HAP-1 (cell line): ENCODE measurements around the gene CAPN10.
A peak's percentile ranks its signal among the peaks of the same experiment; 100 is the strongest.

ENCODE experiments used
- DNase-seq, 2 experiments: peaks; one replicate each; pipeline ENCODE4 v3.0.0-alpha.2; 2016 to 2020; ENCODE audit warnings: low spot score in 2 of 2
- H3K27me3 ChIP-seq: fragments of 250-450 bp; sonication (Bioruptor Pico); 2 replicates; pipeline ENCODE4 v1.5.1; 2020; ENCODE audit warnings: low read depth, mild to moderate bottlenecking, moderate library complexity
- H3K36me3 ChIP-seq: fragments of 250-450 bp; sonication (Bioruptor Pico); replicated peaks from 2 replicates; pipeline ENCODE4 v1.5.1; 2020; ENCODE audit warnings: mild to moderate bottlenecking
- H3K4me1 ChIP-seq: fragments of 250-450 bp; sonication (Bioruptor Pico); 2 replicates; pipeline ENCODE4 v1.5.1; 2020; ENCODE audit warnings: mild to moderate bottlenecking
- H3K4me3 ChIP-seq: fragments of 250-450 bp; sonication (Bioruptor Pico); 2 replicates; pipeline ENCODE4 v1.5.1; 2020; ENCODE audit warnings: mild to moderate bottlenecking, moderate library complexity
- H3K9me3 ChIP-seq: fragments of 250-450 bp; sonication (Bioruptor Pico); 2 replicates; pipeline ENCODE4 v1.5.1; 2020; ENCODE audit warnings: mild to moderate bottlenecking, moderate library complexity
- in situ Hi-C: fragments of 300-500 bp; cut with MboI; formaldehyde crosslinking; loops from 3 replicates; pipeline ENCODE4 v1.14.3; 2020; ENCODE audit warnings: low sequenced_read_pairs, inconsistent platforms, mixed read lengths

CAPN10 gene

DNA sequence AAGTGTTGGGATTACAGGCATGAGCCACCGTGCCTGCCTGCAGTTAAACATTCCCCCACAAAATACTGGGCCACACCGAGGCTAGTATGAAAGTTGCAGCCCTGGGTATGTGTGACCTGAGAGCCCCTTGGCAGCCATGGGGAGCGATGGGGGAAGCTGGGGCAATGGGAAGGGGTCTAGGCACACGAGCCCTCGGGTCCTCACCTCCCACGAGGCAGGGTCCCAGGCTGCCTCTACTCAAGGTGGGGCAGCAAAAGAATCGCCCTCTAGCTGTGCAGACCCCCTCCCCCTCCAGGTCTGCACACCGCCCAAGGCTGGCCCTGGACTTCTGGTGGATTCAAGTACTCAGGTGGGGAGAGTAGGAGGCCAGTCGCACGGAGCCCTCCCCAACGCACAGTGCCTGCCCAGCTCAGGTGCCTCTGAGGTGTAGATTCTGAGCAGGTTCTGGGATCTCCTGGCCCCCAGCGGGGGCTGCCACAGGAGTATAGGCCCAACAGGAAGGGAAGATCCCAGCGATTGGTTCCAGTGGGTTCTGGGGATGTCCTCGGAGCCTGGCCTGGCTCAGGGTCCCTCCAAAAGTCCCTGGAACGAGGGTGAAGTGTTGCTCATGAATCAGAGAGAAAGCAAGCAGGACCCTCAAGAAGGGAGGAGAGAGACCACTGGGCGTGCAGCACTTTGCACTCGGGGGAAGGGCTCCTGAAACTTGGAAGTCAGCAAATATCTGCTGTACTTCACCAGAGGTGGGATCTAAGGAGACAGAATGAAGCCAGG, 41.4 kb downstream of the CAPN10 start:
- in situ Hi-C loops = no loop called here

DNA sequence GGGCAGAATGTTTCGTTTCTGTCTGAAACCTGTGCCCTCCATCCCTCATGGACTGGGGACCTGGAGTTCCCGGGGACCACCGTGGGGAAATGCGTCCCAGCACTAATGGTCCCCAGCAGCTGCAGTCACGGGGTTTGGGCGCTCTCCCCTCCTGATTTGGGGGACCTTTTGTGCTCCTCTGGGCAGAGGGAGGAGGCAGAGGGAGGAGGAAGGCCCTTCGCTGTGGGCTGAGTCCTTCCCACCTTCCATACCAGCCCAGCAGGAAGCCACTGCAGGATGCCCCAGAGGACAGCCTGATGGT, 41.9 kb downstream of the CAPN10 start:
- Histone ChIP-seq H3K4me1 (no peaks in the 10 kb centered on the region), H3K4me3 (no peak overlapping the region), H3K36me3 (no peaks in the 10 kb centered on the region), H3K9me3 (peaks cover 4% of the 10 kb centered on the region), H3K27me3 (no peaks in the 10 kb centered on the region)
- peak in 1 of 2 experiments; percentile 2 for DNase-seq
- in situ Hi-C loops = no loop called here

More for the DNA sequence above, 41.4 kb downstream of the CAPN10 start:
- Histone ChIP-seq H3K36me3 (no peaks in the 10 kb centered on the region), H3K4me3 (no peak overlapping the region), H3K27me3 (no peaks in the 10 kb centered on the region), H3K9me3 (no peaks in the 10 kb centered on the region), H3K4me1 (no peaks in the 10 kb centered on the region)
- peak in 1 of 2 experiments; percentile 6 for DNase-seq

DNA sequence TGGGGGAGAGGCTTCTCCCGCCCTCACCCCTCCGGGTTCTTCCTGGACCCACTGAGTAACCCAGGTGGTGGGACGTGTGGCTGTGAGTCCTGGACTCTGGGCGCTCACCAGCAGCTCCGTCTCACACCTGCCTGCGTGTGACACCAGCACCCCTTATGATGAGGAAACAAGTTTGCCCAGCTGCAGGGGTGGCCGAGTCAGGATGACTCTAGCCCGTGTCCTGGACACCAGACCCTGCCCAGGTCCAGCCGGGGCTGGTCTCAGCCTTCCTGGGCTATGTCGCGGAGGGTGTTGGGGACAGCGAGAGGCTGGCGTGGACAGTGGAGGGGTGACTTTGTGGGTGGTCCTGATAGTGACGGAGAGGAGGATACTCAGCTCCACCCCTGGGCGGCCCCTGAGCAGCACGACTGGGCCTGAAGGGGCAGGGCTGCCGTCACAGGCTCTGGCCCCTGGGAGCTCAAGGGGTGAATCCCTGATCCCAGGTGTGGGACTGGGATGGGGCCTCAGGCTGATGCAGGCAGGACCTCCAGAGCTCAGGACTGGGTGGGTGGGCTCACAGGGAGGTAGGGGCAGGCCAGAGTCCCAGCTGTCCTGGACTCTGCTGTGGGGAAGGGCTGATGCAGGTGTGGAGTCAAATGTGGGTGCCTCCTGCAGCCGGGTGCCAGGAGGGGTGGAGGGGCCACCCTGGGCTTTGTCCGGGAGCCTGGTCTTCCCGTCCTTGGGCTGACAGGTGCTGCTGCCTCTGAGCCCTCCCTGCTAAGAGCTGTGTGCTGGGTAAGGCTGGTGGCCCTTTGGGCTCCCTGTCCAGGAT, 42.5 kb downstream of the CAPN10 start:
- in situ Hi-C loops = no loop called here
- Histone ChIP-seq H3K36me3 (no peaks in the 10 kb centered on the region), H3K4me1 (no peaks in the 10 kb centered on the region)

DNA sequence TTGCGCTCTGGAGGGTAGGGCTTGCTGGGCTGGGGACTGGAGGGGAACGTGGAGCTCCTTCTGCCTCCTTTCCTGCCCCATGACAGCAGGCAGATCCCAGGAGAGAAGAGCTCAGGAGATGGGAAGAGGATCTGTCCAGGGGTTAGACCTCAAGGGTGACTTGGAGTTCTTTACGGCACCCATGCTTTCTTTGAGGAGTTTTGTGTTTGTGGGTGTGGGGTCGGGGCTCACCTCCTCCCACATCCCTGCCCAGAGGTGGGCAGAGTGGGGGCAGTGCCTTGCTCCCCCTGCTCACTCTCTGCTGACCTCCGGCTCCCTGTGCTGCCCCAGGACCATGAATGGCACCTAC, 43.1 kb downstream of the CAPN10 start:
- Histone ChIP-seq H3K4me1 (no peaks in the 10 kb centered on the region), H3K27me3 (no peaks in the 10 kb centered on the region), H3K4me3 (no peak overlapping the region), H3K36me3 (no peaks in the 10 kb centered on the region), H3K9me3 (peaks cover 12% of the 10 kb centered on the region)
- no peak for DNase-seq
- in situ Hi-C loops = no loop called here

More for the DNA sequence above, 42.5 kb downstream of the CAPN10 start:
- Histone ChIP-seq H3K9me3 (peaks cover 9% of the 10 kb centered on the region), H3K27me3 (no peaks in the 10 kb centered on the region), H3K4me3 (no peak overlapping the region)
- peak in 1 of 2 experiments; percentile 6 for DNase-seq

DNA sequence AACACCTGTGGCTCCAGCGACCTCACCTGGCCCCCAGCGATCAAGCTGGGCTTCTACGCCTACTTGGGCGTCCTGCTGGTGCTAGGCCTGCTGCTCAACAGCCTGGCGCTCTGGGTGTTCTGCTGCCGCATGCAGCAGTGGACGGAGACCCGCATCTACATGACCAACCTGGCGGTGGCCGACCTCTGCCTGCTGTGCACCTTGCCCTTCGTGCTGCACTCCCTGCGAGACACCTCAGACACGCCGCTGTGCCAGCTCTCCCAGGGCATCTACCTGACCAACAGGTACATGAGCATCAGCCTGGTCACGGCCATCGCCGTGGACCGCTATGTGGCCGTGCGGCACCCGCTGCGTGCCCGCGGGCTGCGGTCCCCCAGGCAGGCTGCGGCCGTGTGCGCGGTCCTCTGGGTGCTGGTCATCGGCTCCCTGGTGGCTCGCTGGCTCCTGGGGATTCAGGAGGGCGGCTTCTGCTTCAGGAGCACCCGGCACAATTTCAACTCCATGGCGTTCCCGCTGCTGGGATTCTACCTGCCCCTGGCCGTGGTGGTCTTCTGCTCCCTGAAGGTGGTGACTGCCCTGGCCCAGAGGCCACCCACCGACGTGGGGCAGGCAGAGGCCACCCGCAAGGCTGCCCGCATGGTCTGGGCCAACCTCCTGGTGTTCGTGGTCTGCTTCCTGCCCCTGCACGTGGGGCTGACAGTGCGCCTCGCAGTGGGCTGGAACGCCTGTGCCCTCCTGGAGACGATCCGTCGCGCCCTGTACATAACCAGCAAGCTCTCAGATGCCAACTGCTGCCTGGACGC, 43.6 kb downstream of the CAPN10 start:
- peaks cover 12% of the 10 kb centered on the region for H3K9me3 ChIP-seq
- no peak for DNase-seq
- in situ Hi-C loops = no loop called here
- H3K36me3 ChIP-seq = no peaks in the 10 kb centered on the region
- no peaks in the 10 kb centered on the region for H3K4me1 ChIP-seq
- no peak overlapping the region for H3K4me3 ChIP-seq
- H3K27me3 ChIP-seq = no peaks in the 10 kb centered on the region

DNA sequence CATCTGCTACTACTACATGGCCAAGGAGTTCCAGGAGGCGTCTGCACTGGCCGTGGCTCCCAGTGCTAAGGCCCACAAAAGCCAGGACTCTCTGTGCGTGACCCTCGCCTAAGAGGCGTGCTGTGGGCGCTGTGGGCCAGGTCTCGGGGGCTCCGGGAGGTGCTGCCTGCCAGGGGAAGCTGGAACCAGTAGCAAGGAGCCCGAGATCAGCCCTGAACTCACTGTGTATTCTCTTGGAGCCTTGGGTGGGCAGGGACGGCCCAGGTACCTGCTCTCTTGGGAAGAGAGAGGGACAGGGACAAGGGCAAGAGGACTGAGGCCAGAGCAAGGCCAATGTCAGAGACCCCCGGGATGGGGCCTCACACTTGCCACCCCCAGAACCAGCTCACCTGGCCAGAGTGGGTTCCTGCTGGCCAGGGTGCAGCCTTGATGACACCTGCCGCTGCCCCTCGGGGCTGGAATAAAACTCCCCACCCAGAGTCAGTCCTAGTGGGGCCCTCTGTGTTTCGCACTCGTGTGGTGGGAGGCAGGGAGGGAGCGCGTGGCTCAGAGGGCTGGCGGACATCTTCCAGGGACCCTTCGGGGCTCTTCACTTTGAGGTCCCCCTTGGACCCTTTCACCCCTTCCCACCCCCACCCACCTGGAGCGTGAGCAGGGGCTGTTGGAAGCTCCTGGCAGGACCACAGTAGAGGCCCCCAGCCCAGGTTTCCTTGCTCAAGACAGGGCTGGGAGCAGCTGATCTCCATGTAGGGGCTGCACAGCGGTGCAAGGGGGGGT, 44.4 kb downstream of the CAPN10 start:
- Histone ChIP-seq H3K36me3 (no peaks in the 10 kb centered on the region), H3K27me3 (no peaks in the 10 kb centered on the region), H3K4me1 (no peaks in the 10 kb centered on the region), H3K4me3 (no peak overlapping the region), H3K9me3 (peaks cover 12% of the 10 kb centered on the region)
- DNase-seq = no peak
- in situ Hi-C loops = no loop called here

DNA sequence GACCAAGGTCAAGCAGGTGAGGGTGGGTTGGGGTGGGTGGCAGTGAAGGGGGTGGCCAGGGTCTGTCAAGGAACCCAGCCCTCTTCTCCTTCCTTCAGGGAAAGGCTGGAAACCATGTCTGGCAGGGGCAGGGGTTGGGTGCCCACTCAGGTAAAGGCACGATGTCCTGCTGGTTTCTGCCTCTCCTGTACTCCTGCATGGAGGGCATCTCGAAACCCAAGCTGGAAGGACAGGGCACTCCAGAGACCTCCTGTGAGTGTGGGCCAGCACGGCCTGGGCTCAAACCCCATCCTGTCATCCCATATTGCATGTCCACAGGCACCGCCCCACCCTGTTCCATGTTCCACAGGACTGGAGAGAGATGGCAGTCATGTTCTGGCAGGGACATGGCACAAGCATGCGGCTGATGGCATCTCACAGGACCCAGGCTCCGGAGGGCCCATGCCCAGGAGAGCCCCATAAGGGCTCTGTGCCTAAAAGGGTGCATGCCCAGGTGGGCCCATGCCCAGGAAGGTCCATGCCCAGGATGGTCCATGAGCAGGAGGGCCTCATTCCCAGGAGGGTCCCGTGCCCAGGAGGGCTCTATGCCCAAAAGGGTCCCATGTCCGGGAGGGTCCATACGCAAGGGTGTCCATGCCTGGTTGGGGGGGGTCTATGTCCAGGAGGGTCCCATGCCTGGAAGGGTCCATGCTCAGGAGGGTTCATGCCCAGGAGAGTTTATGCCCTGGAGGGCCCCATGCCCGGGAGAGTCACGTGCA, 45.2 kb downstream of the CAPN10 start:
- in situ Hi-C loops = no loop called here
- peak in 1 of 2 experiments; percentile 3 for DNase-seq
- no peaks in the 10 kb centered on the region for H3K36me3 ChIP-seq

DNA sequence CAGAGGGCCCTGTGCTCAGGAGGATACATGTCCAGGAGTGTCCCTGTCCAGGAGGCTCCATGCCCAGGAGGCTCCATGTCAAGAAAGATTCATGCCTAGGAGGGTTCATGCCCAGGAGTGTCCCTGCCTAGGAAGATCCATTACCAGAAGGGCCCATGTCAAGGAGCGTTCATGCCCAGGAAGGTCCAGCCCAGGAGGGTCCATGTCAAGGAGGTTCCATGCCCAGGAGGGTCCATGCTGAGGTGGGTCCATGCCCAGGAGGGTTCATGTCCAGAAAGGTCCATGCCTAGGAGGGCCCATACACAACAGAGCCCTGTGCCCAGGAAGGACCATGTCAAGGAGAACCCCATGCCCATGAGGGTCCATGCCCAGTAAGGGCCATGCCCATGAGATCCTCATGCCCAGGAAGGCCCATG, 45.8 kb downstream of the CAPN10 start:
- H3K27me3 ChIP-seq = no peaks in the 10 kb centered on the region
- in situ Hi-C loops = no loop called here
- peak in 1 of 2 experiments; percentile 4 for DNase-seq
- no peaks in the 10 kb centered on the region for H3K36me3 ChIP-seq
- H3K9me3 ChIP-seq = peaks cover 12% of the 10 kb centered on the region
- no peaks in the 10 kb centered on the region for H3K4me1 ChIP-seq
- no peak overlapping the region for H3K4me3 ChIP-seq

More for the DNA sequence above, 45.2 kb downstream of the CAPN10 start:
- Histone ChIP-seq H3K4me3 (no peak overlapping the region), H3K4me1 (no peaks in the 10 kb centered on the region), H3K27me3 (no peaks in the 10 kb centered on the region), H3K9me3 (peaks cover 12% of the 10 kb centered on the region)

DNA sequence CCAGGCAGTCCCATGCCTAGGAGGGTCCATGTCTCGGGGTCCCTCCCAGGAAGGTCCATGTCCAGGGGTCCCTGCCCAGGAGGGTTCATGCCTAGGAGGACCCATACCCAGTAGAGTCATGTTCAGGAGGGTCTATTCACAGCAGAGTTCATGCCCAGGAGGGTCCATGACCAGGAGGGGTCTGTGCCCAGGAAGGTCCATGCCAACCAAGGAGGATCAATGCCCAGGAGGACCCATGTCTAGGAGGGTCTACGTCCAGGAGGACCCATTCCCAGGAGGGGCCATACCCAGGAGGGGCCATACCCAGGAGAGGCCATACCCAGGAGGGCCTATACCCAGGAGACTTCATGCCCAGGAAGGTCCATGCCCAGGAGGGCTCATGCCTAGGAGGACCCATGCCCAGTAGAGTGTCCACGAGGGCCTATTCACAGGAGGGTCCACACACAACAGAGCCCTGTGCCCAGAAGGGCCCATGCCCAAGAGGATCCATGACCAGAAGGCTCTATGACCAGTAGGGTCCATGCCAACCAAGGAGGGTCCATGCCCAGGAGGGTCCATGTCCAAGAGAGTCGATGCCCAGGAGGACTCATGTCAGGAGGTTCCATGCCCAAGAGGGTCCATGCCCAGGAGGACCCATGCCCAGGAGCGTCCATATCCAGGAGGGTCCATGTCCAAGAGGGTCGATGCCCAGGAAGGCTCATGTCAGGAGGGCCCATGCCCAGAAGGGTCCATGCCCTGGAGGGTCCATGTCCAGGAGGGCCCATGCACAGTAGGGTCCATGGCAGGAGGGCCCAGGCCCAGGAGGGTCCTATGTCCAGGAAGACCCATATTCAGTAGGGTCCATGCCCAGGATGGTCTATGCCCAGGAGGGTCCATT, 48.8 kb downstream of the CAPN10 start:
- Histone ChIP-seq H3K27me3 (no peaks in the 10 kb centered on the region; the same call in 1 of the 2 replicates), H3K9me3 (peaks cover 12% of the 10 kb centered on the region), H3K4me1 (no peaks in the 10 kb centered on the region), H3K36me3 (no peaks in the 10 kb centered on the region), H3K4me3 (no peak overlapping the region)
- in situ Hi-C loops = no loop called here
- peak in 1 of 2 experiments; percentile 2 for DNase-seq

DNA sequence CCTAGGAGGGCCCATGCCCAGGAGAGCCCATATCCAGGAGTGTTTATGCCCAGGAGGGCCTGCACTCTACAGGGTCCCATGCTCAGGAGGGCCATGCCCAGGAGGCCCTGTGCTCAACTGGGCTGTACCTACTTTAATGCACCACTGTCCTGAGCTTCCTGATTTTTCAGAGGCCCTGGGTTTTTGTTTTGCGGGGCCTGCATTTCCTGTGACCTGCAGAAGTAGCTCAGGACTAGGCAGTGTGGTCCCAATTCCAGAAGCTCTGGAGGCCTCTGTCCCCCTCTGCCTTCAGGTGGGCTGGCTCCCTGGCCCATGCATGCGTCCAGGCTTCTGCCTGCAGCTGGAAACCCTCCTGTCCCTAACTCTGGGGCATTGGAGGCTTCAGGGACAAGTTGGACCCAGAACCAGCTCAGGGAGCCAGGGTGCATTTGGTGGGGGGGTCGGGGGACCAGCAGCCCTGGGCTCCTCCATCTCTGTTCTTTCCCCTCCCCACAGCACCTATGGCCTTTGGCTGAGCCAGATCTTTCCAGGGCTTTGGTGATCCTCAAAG, 49.5 kb downstream of the CAPN10 start:
- H3K36me3 ChIP-seq = no peaks in the 10 kb centered on the region
- in situ Hi-C loops = no loop called here
- H3K4me1 ChIP-seq = no peaks in the 10 kb centered on the region
- peak in 1 of 2 experiments; percentile 4 for DNase-seq
- no peaks in the 10 kb centered on the region; the same call in 1 of the 2 replicates for H3K27me3 ChIP-seq
- peaks cover 12% of the 10 kb centered on the region for H3K9me3 ChIP-seq
- no peak overlapping the region for H3K4me3 ChIP-seq

DNA sequence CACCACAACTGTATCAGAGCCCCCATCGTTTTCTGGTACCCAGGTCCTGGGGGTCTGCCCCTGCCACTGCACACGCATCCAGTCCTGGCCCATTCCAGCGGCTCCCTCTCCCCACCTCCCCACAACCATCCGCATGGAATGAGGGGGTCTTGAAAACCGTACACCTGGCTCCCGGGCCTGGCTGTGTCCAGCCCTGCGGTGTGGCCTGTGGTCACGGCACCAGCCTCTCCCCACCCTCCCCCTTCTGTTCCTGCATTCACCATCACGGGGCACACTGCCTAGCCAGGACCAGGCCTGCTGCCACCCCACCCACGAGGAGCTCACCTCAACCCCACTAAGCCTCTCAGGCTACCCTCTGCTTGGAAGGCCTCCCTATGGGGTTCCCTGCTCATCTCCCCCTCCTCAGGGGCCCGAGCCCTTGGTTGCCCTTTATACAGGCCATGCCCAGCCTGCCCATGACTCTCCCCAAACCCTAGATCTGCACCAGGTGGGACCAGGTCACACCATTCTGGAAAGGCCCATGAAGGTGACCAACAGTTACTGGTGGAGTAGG, 50.1 kb downstream of the CAPN10 start:
- DNase-seq = peak in 1 of 2 experiments; percentile 4
- H3K4me1 ChIP-seq = no peaks in the 10 kb centered on the region
- no peaks in the 10 kb centered on the region; the same call in 1 of the 2 replicates for H3K27me3 ChIP-seq
- peaks cover 12% of the 10 kb centered on the region for H3K9me3 ChIP-seq
- H3K36me3 ChIP-seq = no peaks in the 10 kb centered on the region
- in situ Hi-C loops = no loop called here
- no peak overlapping the region for H3K4me3 ChIP-seq
